Measurements from ENCODE around the gene SIX4. TPM values are rescaled to one million over a fixed set of nuclear protein-coding genes. Genes with fewer than 3 reads are reported as not detected.

Gene SIX4
- total and polyA plus RNA-seq, 9 of the 15 experiments (the other 6 are each of a cell fraction or from before 2014, with no cell fraction given) = 0.77 to 8.6 (median 5.6) TPM

GRCh38 chr14:60713513-60713912, 10.6 kb downstream of the SIX4 start:
- Histone ChIP-seq H4K20me1 (replicated peaks; ENCODE audit: control insufficient read depth, insufficient read depth, low read length) (no peaks in the 10 kb centered on the region; the same call in 1 of the 2 replicates), H2AFZ (ENCODE audit: low read depth, low read length) (no peak overlapping the region), H3K36me3 (ENCODE audit: control insufficient read depth, insufficient read depth, low read length) (peaks cover 38% of the 10 kb centered on the region; the same call in 1 of the 3 replicates), H3K4me1 (replicated peaks in 1 of 2; ENCODE audit: control insufficient read depth in 2 of 2, insufficient read depth in 2 of 2, low read length in 2 of 2) (no peaks in the 10 kb centered on the region), H3K27me3 (ENCODE audit: control insufficient read depth in 2 of 2, insufficient read depth in 2 of 2, low read length in 2 of 2) (no peaks in the 10 kb centered on the region), H3K9ac (ENCODE audit: insufficient read depth in 1 of 2, low read depth in 2 of 2, low read length in 2 of 2) (no peak overlapping the region), H3K79me2 (ENCODE audit: control insufficient read depth, insufficient read depth, low read length) (peaks cover 4% of the 10 kb centered on the region; the same call in 2 of the 3 replicates), H3K4me3 (no peak overlapping the region), H3K9me1 (ENCODE audit: control insufficient read depth, insufficient read depth, low read length) (no peaks in the 10 kb centered on the region), H3K9me3 (replicated peaks; ENCODE audit: control insufficient read depth, insufficient read depth, low read depth, low read length) (no peaks in the 10 kb centered on the region), H3K27ac (ENCODE audit: extremely low read depth, low read depth, low read length) (no peak overlapping the region), H3K4me2 (ENCODE audit: insufficient read depth, low read length) (no peak overlapping the region)
- no TSS peak for BruUV-seq (replicated peaks)
- no peak for TF ChIP-seq NUFIP1 (IDR thresholded peaks at IDR 0.05; ENCODE audit: partially characterized antibody)
- no peak for TF ChIP-seq XRCC4 (IDR thresholded peaks at IDR 0.05; ENCODE audit: extremely low read depth, insufficient read depth, insufficient read length)
- no peak for TF ChIP-seq ZNF165 (CRISPR knock-in tag; IDR thresholded peaks at IDR 0.05; ENCODE audit: borderline replicate concordance)
- TF ChIP-seq TBP (optimal IDR thresholded peaks at IDR 0.05; ENCODE audit: low read depth, low read length) = no peak
- TF ChIP-seq ZNF212 (CRISPR knock-in tag; IDR thresholded peaks at IDR 0.05) = no peak
- ChIA-PET CTCF (ENCODE audit: low intra/inter-chr PET ratio) (no interaction called here), POLR2A (interaction anchor here (0.6 to 1.2 kb wide), 2 partner anchors 11 to 103 kb away, joined by 3 read pairs; partner anchors contain the start of gene SIX4)
- intact Hi-C loops (cut with micrococcal nuclease) = no loop called here
- in situ Hi-C loops (cut with MboI) = no loop called here
- 70% methylated on average over 4 of the region's 6 CpGs for WGBS (ENCODE audit: insufficient coverage, low coverage, missing lambda C conversion rate)
- FAIRE-seq (no peak), DNase-seq (ENCODE audit: extremely low read depth in 1 of 4, low spot score in 3 of 4) (no peak), ATAC-seq (peak; percentile 36; the same call in 2 of the 3 replicates)

DNA sequence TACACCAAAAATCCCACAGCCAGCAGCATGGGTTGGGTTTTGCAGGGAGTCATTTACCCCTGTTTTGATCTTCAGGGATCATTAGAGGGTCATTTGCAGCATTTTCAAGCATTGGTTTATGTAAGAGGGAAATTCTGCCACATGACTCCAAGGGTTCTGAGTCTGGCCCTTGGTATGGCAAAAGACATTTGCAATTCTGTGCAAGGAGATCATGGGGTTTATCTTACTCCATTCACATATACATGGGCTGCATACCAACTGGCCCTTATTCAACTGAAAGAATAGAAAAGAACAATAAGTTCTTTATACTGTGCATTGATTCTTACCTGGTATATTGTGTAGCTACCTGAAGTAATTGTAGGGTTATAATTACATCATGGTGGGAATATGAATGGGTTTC, 13.7 kb downstream of the SIX4 start:
- in situ Hi-C loops (cut with MboI) (no loop called here), intact Hi-C loops (cut with micrococcal nuclease) (no loop called here)
- ATAC-seq (no peak), FAIRE-seq (no peak), DNase-seq (ENCODE audit: extremely low read depth in 1 of 4, low spot score in 3 of 4) (no peak)
- H3K36me3 ChIP-seq (ENCODE audit: control insufficient read depth, insufficient read depth, low read length) = peaks cover 19% of the 10 kb centered on the region; the same call in 1 of the 3 replicates
- POLR2A ChIA-PET = interaction anchor here (0.6 kb wide), 1 partner anchor 50 kb away, joined by 3 read pairs; no protein-coding TSS in a partner anchor
- no peak overlapping the region for H3K9ac ChIP-seq (ENCODE audit: insufficient read depth in 1 of 2, low read depth in 2 of 2, low read length in 2 of 2)
- no TSS peak for BruUV-seq (replicated peaks)
- H3K4me1 ChIP-seq (replicated peaks in 1 of 2; ENCODE audit: control insufficient read depth in 2 of 2, insufficient read depth in 2 of 2, low read length in 2 of 2) = no peaks in the 10 kb centered on the region
- no peaks in the 10 kb centered on the region for H3K9me3 ChIP-seq (replicated peaks; ENCODE audit: control insufficient read depth, insufficient read depth, low read depth, low read length)
- H3K27me3 ChIP-seq (ENCODE audit: control insufficient read depth in 2 of 2, insufficient read depth in 2 of 2, low read length in 2 of 2) = no peaks in the 10 kb centered on the region; a peak in 1 of 5 replicates
- H3K4me2 ChIP-seq (ENCODE audit: insufficient read depth, low read length) = no peak overlapping the region
- H2AFZ ChIP-seq (ENCODE audit: low read depth, low read length) = no peak overlapping the region
- no peaks in the 10 kb centered on the region; the same call in 1 of the 2 replicates for H4K20me1 ChIP-seq (replicated peaks; ENCODE audit: control insufficient read depth, insufficient read depth, low read length)
- H3K9me1 ChIP-seq (ENCODE audit: control insufficient read depth, insufficient read depth, low read length) = no peaks in the 10 kb centered on the region
- H3K27ac ChIP-seq (ENCODE audit: extremely low read depth, low read depth, low read length) = no peak overlapping the region
- TF ChIP-seq RNF2 (IDR thresholded peaks at IDR 0.05) = no peak
- no peaks in the 10 kb centered on the region; the same call in 2 of the 3 replicates for H3K79me2 ChIP-seq (ENCODE audit: control insufficient read depth, insufficient read depth, low read length)
- no peak overlapping the region for H3K4me3 ChIP-seq
- CTCF ChIA-PET (ENCODE audit: low intra/inter-chr PET ratio) = no interaction called here

All from K562 (cell line).